GM18873 (cell line): ENCODE measurements around the gene ATG3.

Experiments used
- ATAC-seq: cut with Tn5 transposase; IDR thresholded peaks from one replicate; pipeline ENCODE4 v1.9.1; 2021; ENCODE audit warnings: mild to moderate bottlenecking, moderate library complexity, moderate number of reproducible peaks; ENCODE audit not compliant: unreplicated experiment, low FRiP score

Gene ATG3

GRCh38 chr3:112561734-112562529 is at the start of gene ATG3, which contains the start of gene SLC35A5:
Gene ATG3 (minus strand): TSS chr3:112561962. CDS start chr3:112561528, 434 bp downstream.
Gene SLC35A5 (plus strand): TSS chr3:112562045. CDS start chr3:112563404, 1,359 bp downstream.
- ATAC-seq: peak; percentile 74

GRCh38 chr3:112610121-112610520 is 48.4 kb upstream of the ATG3 start:
- no peak for ATAC-seq

GRCh38 chr3:112607863-112608262 is 46.1 kb upstream of the ATG3 start:
- no peak for ATAC-seq

GRCh38 chr3:112606098-112606497 is 44.3 kb upstream of the ATG3 start:
- ATAC-seq: no peak

GRCh38 chr3:112605285-112605684 is 43.5 kb upstream of the ATG3 start:
- no peak for ATAC-seq

- no peak for ATAC-seq
Measured at GRCh38 chr3:112604536-112604935, 42.8 kb upstream of the ATG3 start.

- peak; percentile 71 for ATAC-seq
Measured at GRCh38 chr3:112602217-112602838, 40.6 kb upstream of the ATG3 start.

- no peak for ATAC-seq
Measured at GRCh38 chr3:112598731-112599130, 37.0 kb upstream of the ATG3 start.

GRCh38 chr3:112597945-112598344 is 36.2 kb upstream of the ATG3 start:
- ATAC-seq: no peak

GRCh38 chr3:112594856-112595255 is 33.1 kb upstream of the ATG3 start:
- no peak for ATAC-seq

GRCh38 chr3:112593258-112593657 is 31.5 kb upstream of the ATG3 start:
- ATAC-seq: no peak

- no peak for ATAC-seq
Measured at GRCh38 chr3:112587336-112587735, 25.6 kb upstream of the ATG3 start.

- ATAC-seq: no peak
Measured at GRCh38 chr3:112585782-112586181, 24.0 kb upstream of the ATG3 start.

- no peak for ATAC-seq
Measured at GRCh38 chr3:112583105-112583504, 21.3 kb upstream of the ATG3 start.

- no peak for ATAC-seq
Measured at GRCh38 chr3:112582244-112582874, 20.6 kb upstream of the ATG3 start.

- no peak for ATAC-seq
Measured at GRCh38 chr3:112579697-112580096, 17.9 kb upstream of the ATG3 start.

- ATAC-seq: no peak
Measured at GRCh38 chr3:112579232-112579631, 17.5 kb upstream of the ATG3 start.

- no peak for ATAC-seq
Measured at GRCh38 chr3:112572701-112573100, 10.9 kb upstream of the ATG3 start.

- no peak for ATAC-seq
Measured at GRCh38 chr3:112569265-112569664, 7.5 kb upstream of the ATG3 start.

- ATAC-seq: no peak
Measured at GRCh38 chr3:112568642-112569041, 6.9 kb upstream of the ATG3 start.

GRCh38 chr3:112564940-112565305 is 3.2 kb upstream of the ATG3 start:
- ATAC-seq: no peak
